Sigmoid colon (tissue), 7 donors: Measurements from ENCODE around the gene L1TD1. TPM values are rescaled to one million over a fixed set of nuclear protein-coding genes. Genes with fewer than 3 reads are reported as not detected.
"Not testable (repeated sequence)": the region's sequence is repeated elsewhere in the genome, so short reads cannot be mapped to it uniquely, and the experiment has no call there.

Experiments
- DNase-seq: peaks from one replicate; pipeline ENCODE4 v3.0.0-alpha.2; 2019
- H3K27ac ChIP-seq, 4 donors: fragments of 200-600 bp; sonication (generic); one replicate each; pipeline ENCODE4 v1.5.1; 2016 to 2019; ENCODE audit warnings: mild to moderate bottlenecking in 1 of 4
- H3K27me3 ChIP-seq, 3 donors: fragments of 200-600 bp; sonication (generic); one replicate each; pipeline ENCODE4 v1.5.1; 2019; ENCODE audit warnings: mild to moderate bottlenecking in 1 of 3
- H3K36me3 ChIP-seq, 4 donors: fragments of 200-600 bp; sonication (generic); one replicate each; pipeline ENCODE4 v1.5.1; 2016 to 2019
- H3K4me1 ChIP-seq, 4 donors: fragments of 200-600 bp; sonication (generic); one replicate each; pipeline ENCODE4 v1.5.1; 2017 to 2019
- H3K4me3 ChIP-seq, 4 donors: fragments of 200-600 bp; sonication (generic); one replicate each; pipeline ENCODE4 v1.5.1; 2017 to 2019; ENCODE audit warnings: mild to moderate bottlenecking in 2 of 4, moderate library complexity in 1 of 4
- H3K9me3 ChIP-seq, 4 donors: fragments of 200-600 bp in 3 of 4; sonication (generic) in 3 of 4; one replicate each; pipeline versions ENCODE4 v1.5.1 to v1.6.1; 2013 to 2019
- EP300 ChIP-seq, 4 donors: sonication (generic); formaldehyde crosslinking; IDR thresholded peaks; one replicate each; pipeline ENCODE4 v1.6.1; 2017; ENCODE audit warnings: antibody characterized with exemption in 4 of 4
- POLR2A ChIP-seq, 2 donors: fragments of 450-650 bp; IDR thresholded peaks; one replicate each; pipeline ENCODE4 v1.6.1; 2016; ENCODE audit warnings: antibody characterized with exemption in 2 of 2, mild to moderate bottlenecking in 2 of 2, moderate library complexity in 2 of 2
- POLR2AphosphoS5 ChIP-seq, 4 donors: sonication (generic); formaldehyde crosslinking; IDR thresholded peaks; one replicate each; pipeline ENCODE4 v1.6.1; 2017; ENCODE audit warnings: antibody characterized with exemption in 4 of 4
- WGBS, 2 donors: extraction: QIAGEN DNeasy Blood & Tissue Kit; methylation state at CpG; one replicate each; pipeline ENCODE4 v1.1.7; 2013; 5-methylcytosine and 5-hydroxymethylcytosine counted together
- intact Hi-C: fragments of 100-400 bp; cut with DNase I; formaldehyde crosslinking; loops from one replicate; pipeline ENCODE4 v1.15.1; 2023
- polyA plus RNA-seq, 3 donors: library from polyadenylated mRNA; stranded (reverse); fragments of 200-250 nt; gene quantifications; one replicate each; pipeline ENCODE4 v1.2.3, GENCODE V29; 2013
- total RNA-seq, 4 donors: library from RNA; depleted of rRNA; stranded (reverse); fragments of >200 nt; gene quantifications; one replicate each; pipeline ENCODE4 v1.1.0, GENCODE V29; 2016
- TF ChIP-seq, protein P1 (sequence below), 4 experiments: fragments of 450-650 bp in 3 of 4; fragments of 200-600 bp in 1 of 4; IDR thresholded peaks; one replicate each; pipeline ENCODE4 v1.5.1; 2016 to 2019; ENCODE audit warnings: antibody characterized with exemption in 4 of 4, mild to moderate bottlenecking in 3 of 4, moderate library complexity in 2 of 4
- donor health status: healthy with polysubstance abuse.
- donor health status: Bipolar disorder and iron deficiency.
- donor health status: healthy.

L1TD1 gene
- total and polyA plus RNA-seq, 7 donors, result under 0.01 to 8.0 (median 1.4) TPM; not detected in 1

DNA sequence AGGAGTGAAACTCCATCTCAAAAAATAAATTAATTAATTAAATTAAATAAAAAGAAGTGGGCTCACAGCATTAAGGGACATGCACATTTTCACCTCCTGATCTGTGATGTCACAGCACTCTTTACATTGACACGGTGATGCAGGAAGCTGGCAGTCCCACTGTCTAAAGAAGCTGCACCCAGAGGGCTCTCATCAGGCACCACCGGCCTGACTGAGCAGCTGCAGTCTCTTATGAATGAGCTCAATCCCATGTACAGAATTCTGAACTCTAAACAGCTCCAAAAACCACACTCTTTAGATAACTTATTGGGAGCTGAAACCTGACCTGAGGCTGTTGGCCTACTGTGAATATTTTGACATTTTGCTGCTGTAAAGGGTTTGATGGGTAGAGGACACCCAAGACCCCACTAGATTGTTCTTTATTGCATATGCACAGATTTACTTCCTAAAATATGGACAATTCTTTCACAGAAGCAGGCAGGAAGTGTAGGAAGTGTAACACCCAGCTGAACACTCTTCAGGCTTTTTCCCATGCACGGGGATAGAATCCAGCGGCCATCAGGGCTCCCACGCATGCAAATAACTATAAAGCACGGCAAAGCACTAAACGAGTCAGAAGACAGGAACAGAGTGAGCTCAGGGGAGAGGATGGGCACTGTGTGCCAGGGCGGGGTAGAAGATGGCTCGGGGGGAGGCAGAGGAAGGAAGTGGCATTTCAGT, 46.2 kb downstream of the L1TD1 start:
- no peaks in the 10 kb centered on the region for H3K27me3 ChIP-seq
- TF ChIP-seq, protein P1, sequence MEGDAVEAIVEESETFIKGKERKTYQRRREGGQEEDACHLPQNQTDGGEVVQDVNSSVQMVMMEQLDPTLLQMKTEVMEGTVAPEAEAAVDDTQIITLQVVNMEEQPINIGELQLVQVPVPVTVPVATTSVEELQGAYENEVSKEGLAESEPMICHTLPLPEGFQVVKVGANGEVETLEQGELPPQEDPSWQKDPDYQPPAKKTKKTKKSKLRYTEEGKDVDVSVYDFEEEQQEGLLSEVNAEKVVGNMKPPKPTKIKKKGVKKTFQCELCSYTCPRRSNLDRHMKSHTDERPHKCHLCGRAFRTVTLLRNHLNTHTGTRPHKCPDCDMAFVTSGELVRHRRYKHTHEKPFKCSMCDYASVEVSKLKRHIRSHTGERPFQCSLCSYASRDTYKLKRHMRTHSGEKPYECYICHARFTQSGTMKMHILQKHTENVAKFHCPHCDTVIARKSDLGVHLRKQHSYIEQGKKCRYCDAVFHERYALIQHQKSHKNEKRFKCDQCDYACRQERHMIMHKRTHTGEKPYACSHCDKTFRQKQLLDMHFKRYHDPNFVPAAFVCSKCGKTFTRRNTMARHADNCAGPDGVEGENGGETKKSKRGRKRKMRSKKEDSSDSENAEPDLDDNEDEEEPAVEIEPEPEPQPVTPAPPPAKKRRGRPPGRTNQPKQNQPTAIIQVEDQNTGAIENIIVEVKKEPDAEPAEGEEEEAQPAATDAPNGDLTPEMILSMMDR (IDR thresholded peaks at IDR 0.05), result no peak
- TF ChIP-seq POLR2AphosphoS5 (IDR thresholded peaks at IDR 0.05) (no peak), POLR2A (IDR thresholded peaks at IDR 0.05) (no peak), EP300 (IDR thresholded peaks at IDR 0.05) (no peak)
- H3K27ac ChIP-seq, result no peak overlapping the region
- H3K36me3 ChIP-seq, result no peaks in the 10 kb centered on the region
- peaks cover 0 to 10% (median 8%) of the 10 kb centered on the region in 4 donors for H3K4me1 ChIP-seq
- H3K9me3 ChIP-seq, result no peaks in the 10 kb centered on the region
- intact Hi-C loops, result no loop called here
- H3K4me3 ChIP-seq, result no peak overlapping the region
- 78% methylated on average over 9 of the region's 9 CpGs for WGBS, 2 donors
- no peak for DNase-seq

DNA sequence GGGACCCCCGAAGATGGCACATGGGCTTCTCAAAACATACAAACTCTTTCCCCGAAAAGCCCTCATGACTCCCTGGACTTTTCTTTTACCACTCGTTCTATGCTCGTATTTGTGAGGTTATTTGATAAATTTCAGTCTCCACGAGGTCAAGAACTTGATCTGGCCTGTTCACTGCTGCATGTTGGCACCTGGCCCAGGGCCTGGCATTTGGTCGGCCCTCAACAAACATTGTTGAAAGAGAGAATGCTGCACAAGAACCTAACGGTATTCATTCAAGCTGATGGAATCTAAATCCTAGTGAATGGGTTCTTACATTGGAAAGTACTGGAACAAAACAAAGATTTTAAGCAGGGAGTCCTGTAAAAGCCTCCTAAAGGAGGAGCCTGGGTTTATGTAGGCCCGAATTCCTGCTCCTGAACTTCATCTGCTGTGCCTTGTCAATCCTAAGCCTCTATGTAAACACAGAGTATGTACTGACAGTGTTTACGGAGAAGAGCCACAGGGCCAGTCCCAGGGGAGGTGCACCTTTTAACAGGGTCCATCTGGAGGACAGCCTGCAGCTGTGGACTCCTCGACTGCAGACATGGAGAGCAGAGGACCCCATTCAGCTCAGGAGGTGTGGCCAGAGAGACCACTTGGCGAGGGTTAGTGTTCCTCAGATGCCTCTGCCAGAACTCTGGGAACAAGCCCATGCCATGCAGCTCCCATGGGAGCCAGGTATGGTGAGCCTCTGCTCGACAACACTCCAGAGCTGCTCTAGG, 46.9 kb downstream of the L1TD1 start:
- intact Hi-C loops, result no loop called here
- DNase-seq, result no peak
- Histone ChIP-seq H3K27ac (no peak overlapping the region), H3K36me3 (no peaks in the 10 kb centered on the region), H3K4me1 (peaks cover 0 to 10% (median 8%) of the 10 kb centered on the region in 4 donors), H3K9me3 (no peaks in the 10 kb centered on the region), H3K4me3 (no peak overlapping the region), H3K27me3 (no peaks in the 10 kb centered on the region)
- WGBS, 2 donors, result 46 to 66% methylated on average over 12 of the region's 12 CpGs
- TF ChIP-seq POLR2AphosphoS5 (IDR thresholded peaks at IDR 0.05), result peak in 2 of 4 donors; percentile 20 to 22
- no peak for TF ChIP-seq POLR2A (IDR thresholded peaks at IDR 0.05)
- TF ChIP-seq, protein P1 (IDR thresholded peaks at IDR 0.05), result no peak
- TF ChIP-seq EP300 (IDR thresholded peaks at IDR 0.05), result no peak

DNA sequence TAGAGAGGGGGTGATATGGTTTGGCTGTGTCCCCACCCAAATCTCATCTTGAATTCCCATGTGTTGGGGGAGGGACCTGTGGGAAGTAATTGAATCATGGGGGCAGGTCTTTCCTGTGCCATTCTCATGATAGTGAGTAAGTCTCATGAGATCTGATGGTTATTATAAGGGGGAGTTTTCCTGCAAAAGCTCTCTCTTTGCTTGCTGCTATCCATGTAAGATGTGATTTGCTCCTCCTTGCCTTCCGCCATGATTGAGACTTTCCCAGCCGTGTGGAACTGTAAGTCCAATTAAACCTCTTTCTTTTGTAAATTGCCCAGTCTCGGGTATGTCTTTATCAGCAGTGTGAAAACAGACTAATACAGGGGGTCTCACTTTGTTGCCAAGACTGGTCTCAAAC, 49.7 kb downstream of the L1TD1 start:
- 93 to 96% methylated on average over 3 of the region's 3 CpGs for WGBS, 2 donors
- DNase-seq, H3K36me3 ChIP-seq, H3K9me3 ChIP-seq, H3K27me3 ChIP-seq, H3K4me1 ChIP-seq, intact Hi-C loops, H3K27ac ChIP-seq, H3K4me3 ChIP-seq: not testable (repeated sequence)

DNA sequence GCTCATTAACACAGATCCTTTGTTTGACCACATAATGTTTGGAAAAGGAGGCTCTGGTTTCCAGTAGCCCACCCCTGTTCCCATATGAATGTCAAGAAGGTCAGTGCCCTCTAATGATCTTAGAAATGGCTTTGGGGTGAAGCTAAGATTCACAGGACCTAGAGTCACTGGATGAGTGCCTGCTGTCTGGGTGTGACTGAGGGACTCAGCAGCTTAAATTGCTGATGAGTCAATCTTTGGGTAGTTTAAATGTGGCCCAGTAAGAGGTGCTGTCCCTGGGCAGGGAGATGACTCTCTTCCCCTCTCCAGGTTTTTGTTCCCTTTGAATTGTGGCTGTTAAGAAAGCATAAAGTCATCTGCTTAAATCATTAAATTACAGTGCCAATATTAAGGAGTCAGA, 50.6 kb downstream of the L1TD1 start:
- H3K9me3 ChIP-seq, result no peaks in the 10 kb centered on the region
- peaks cover 0 to 10% (median 8%) of the 10 kb centered on the region in 4 donors for H3K4me1 ChIP-seq
- no peak overlapping the region for H3K27ac ChIP-seq
- TF ChIP-seq, protein P1 (IDR thresholded peaks at IDR 0.05), result no peak
- no peak for TF ChIP-seq POLR2A (IDR thresholded peaks at IDR 0.05)
- no peak for TF ChIP-seq POLR2AphosphoS5 (IDR thresholded peaks at IDR 0.05)
- no peak for TF ChIP-seq EP300 (IDR thresholded peaks at IDR 0.05)
- no peaks in the 10 kb centered on the region for H3K27me3 ChIP-seq
- no peak for DNase-seq
- intact Hi-C loops, result no loop called here
- no peaks in the 10 kb centered on the region for H3K36me3 ChIP-seq
- no peak overlapping the region for H3K4me3 ChIP-seq

DNA sequence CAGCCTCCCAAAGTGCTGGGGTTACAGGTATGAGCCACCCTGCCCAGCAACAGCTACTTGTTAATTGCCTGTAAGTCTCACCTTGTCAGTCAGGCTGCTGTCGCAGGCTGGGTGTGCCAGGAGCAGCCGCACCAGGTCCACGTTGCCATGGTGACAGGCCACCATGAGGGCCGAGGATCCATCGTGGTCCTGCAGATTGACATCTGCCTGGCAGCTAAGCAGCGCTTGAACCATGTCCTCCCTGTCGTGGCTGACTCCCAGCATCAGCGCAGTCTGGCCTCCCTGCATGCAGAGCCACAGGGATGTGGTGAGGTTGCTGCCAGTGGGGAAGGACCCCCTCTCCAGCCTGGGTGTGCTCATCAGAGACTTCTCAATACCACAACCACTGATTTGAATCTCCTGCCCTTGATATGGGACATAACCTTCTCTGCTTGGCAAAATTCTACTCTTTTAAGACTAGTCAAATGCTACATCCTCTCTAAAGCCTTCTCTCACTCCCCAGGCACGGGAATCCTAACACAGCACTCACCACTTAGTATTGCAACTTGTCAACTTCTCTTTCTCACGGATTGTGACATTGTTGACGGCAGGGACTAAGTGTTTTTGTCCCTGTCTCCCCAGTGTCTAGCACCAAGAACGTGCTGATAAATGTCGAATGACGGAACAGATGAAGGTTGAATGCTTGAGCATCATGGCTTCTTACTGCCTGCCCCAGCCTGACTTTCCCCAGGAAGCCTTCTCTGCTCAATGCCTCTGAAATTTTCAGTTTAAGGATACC, 52.9 kb downstream of the L1TD1 start:
- Histone ChIP-seq H3K4me3 (no peak overlapping the region), H3K4me1 (no peaks in the 10 kb centered on the region), H3K9me3 (no peaks in the 10 kb centered on the region), H3K27me3 (no peaks in the 10 kb centered on the region), H3K27ac (no peak overlapping the region), H3K36me3 (no peaks in the 10 kb centered on the region)
- intact Hi-C loops, result no loop called here
- TF ChIP-seq POLR2AphosphoS5 (IDR thresholded peaks at IDR 0.05) (no peak), EP300 (IDR thresholded peaks at IDR 0.05) (no peak), POLR2A (IDR thresholded peaks at IDR 0.05) (no peak)
- TF ChIP-seq, protein P1 (IDR thresholded peaks at IDR 0.05), result no peak
- WGBS, 2 donors, result 74 to 78% methylated on average over 14 of the region's 14 CpGs
- DNase-seq, result no peak
